K562 (cell line): Measurements from ENCODE around the gene SELENOO. TPM values are rescaled to one million over a fixed set of nuclear protein-coding genes. Genes with fewer than 3 reads are reported as not detected.
A peak's percentile ranks its signal among the peaks of the same experiment; 100 is the strongest.

Source experiments
- ATF7 ChIP-seq: fragments of 450-650 bp; IDR thresholded peaks from 2 replicates; pipeline ENCODE4 v1.7.1; 2014; ENCODE audit warnings: mild to moderate bottlenecking, moderate library complexity
- BCOR ChIP-seq: fragments of 450-650 bp; IDR thresholded peaks from 2 replicates; pipeline ENCODE4 v1.6.1; 2016
- CCNT2 ChIP-seq: IDR thresholded peaks from 2 replicates; pipeline ENCODE4 v1.6.1; 2011; ENCODE audit warnings: borderline replicate concordance, low read depth, mild to moderate bottlenecking, moderate library complexity, mixed read lengths, low read length; ENCODE audit not compliant: insufficient read length; ENCODE audit errors: extremely low read depth
- KLF13 ChIP-seq: fragments of 450-650 bp; IDR thresholded peaks from 2 replicates; pipeline ENCODE4 v1.6.1; 2016; ENCODE audit warnings: missing genetic modification characterization, low read depth, mild to moderate bottlenecking, missing compliant biosample characterization, moderate library complexity, borderline replicate concordance
- NFATC3 ChIP-seq: fragments of 450-650 bp; IDR thresholded peaks from 2 replicates; pipeline ENCODE4 v1.6.1; 2017; ENCODE audit warnings: mild to moderate bottlenecking
- NFE2 ChIP-seq: IDR thresholded peaks from 2 replicates; pipeline ENCODE4 v1.6.1; 2014; ENCODE audit warnings: antibody characterized with exemption, low read depth
- NFXL1 ChIP-seq: fragments of 450-650 bp; formaldehyde crosslinking; IDR thresholded peaks from 2 replicates; pipeline ENCODE4 v1.4.0; 2021; ENCODE audit warnings: mild to moderate bottlenecking
- PHB2 ChIP-seq: fragments of 450-650 bp; IDR thresholded peaks from 2 replicates; pipeline ENCODE4 v1.6.1; 2017; ENCODE audit warnings: low read depth
- PHF20 ChIP-seq: fragments of 450-650 bp; IDR thresholded peaks from 2 replicates; pipeline ENCODE4 v1.6.1; 2018; ENCODE audit not compliant: partially characterized antibody
- RBM22 ChIP-seq: fragments of 200-400 bp; formaldehyde crosslinking; IDR thresholded peaks from 2 replicates; pipeline ENCODE4 v1.6.1; 2018; ENCODE audit warnings: low read length, low read depth; ENCODE audit not compliant: poor library complexity, severe bottlenecking
- SIN3A ChIP-seq, 2 experiments: fragments of 150-350 bp in 1 of 2; IDR thresholded peaks; 2 replicates each; pipeline ENCODE4 v1.6.1; 2011 to 2016; ENCODE audit warnings: borderline replicate concordance in 2 of 2, low read depth in 2 of 2, low read length in 2 of 2, mild to moderate bottlenecking in 2 of 2, moderate library complexity in 2 of 2; ENCODE audit not compliant: control insufficient read depth in 1 of 2
- TAF9B ChIP-seq: fragments of 450-650 bp; IDR thresholded peaks from 2 replicates; pipeline ENCODE4 v1.6.1; 2018; ENCODE audit warnings: mild to moderate bottlenecking; ENCODE audit not compliant: partially characterized antibody
- TEAD2 ChIP-seq: fragments of 450-650 bp; IDR thresholded peaks from 2 replicates; pipeline ENCODE4 v1.6.1; 2016; ENCODE audit warnings: missing genetic modification characterization, control low read depth, missing compliant biosample characterization
- ZFP1 ChIP-seq: fragments of 450-650 bp; formaldehyde crosslinking; IDR thresholded peaks from 2 replicates; pipeline ENCODE4 v1.4.0; 2020; ENCODE audit warnings: mild to moderate bottlenecking, mixed read lengths
- ZNF175 ChIP-seq: fragments of 200-800 bp; sonication (Bioruptor generic); IDR thresholded peaks from 2 replicates; pipeline ENCODE4 v1.6.1; 2016; ENCODE audit warnings: low read depth, mild to moderate bottlenecking, missing genetic modification characterization, missing compliant biosample characterization
- polyA plus RNA-seq, 8 experiments: library from polyadenylated mRNA; depleted of rRNA in 4 of 8; stranded (reverse) in 5 of 8; unstranded in 3 of 8; fragments of >200 nt; fragmentation: Nextera tagmentation in 2 of 8; fragmentation: Illumina TruSeq in 1 of 8; extraction: Ambion mirVana in 2 of 8; extraction: Trizol in 1 of 8; gene quantifications; 2 replicates each; pipeline versions ENCODE4 v1.2.1 to v1.2.3, GENCODE V29; 2011 to 2014; ENCODE audit warnings: inconsistent platforms in 1 of 8, missing spikeins in 1 of 8
- total RNA-seq, 7 experiments: library from RNA; depleted of rRNA in 6 of 7; stranded (reverse); fragments of >200 nt in 6 of 7; fragmentation: Illumina TruSeq in 2 of 7; extraction: Trizol in 2 of 7; gene quantifications; 2 replicates each; pipeline versions ENCODE4 v1.2.1 to v1.2.3, GENCODE V29; 2011 to 2021; ENCODE audit warnings: low replicate concordance in 1 of 7
- TF ChIP-seq, protein P1 (sequence below): IDR thresholded peaks from 2 replicates; pipeline ENCODE4 v1.6.1; 2014; ENCODE audit warnings: antibody characterized with exemption
- TF ChIP-seq, protein P2 (sequence below): sonication (generic); formaldehyde crosslinking; IDR thresholded peaks from 2 replicates; pipeline ENCODE4 v1.8.0; 2022; ENCODE audit warnings: mild to moderate bottlenecking, missing genetic modification reagents, borderline replicate concordance
- TF ChIP-seq, protein P3 (sequence below), 2 experiments: fragments of 450-650 bp; conservative IDR thresholded peaks; 2 replicates each; pipeline ENCODE4 v1.6.1; 2017; ENCODE audit warnings: mild to moderate bottlenecking in 2 of 2, moderate library complexity in 2 of 2
- TF ChIP-seq, protein P4 (sequence below), 2 experiments: IDR thresholded peaks; 2 replicates each; pipeline ENCODE4 v1.6.1; 2011; ENCODE audit warnings: borderline replicate concordance in 1 of 2, control low read depth in 1 of 2, low read depth in 1 of 2, low read length in 1 of 2, mild to moderate bottlenecking in 1 of 2, mixed read lengths in 1 of 2, moderate library complexity in 1 of 2; ENCODE audit not compliant: insufficient read depth in 1 of 2, insufficient read length in 1 of 2, poor library complexity in 1 of 2, severe bottlenecking in 1 of 2; ENCODE audit errors: extremely low read depth in 1 of 2
- TF ChIP-seq, protein P5 (sequence below): fragments of 450-650 bp; IDR thresholded peaks from 2 replicates; pipeline ENCODE4 v1.6.1; 2017; ENCODE audit warnings: mild to moderate bottlenecking, moderate library complexity

The SELENOO gene
- total and polyA plus RNA-seq, 9 of the 15 experiments (the other 6 are each of a cell fraction or from before 2014, with no cell fraction given), result 0.37 to 24.9 (median 8.3) TPM

DNA sequence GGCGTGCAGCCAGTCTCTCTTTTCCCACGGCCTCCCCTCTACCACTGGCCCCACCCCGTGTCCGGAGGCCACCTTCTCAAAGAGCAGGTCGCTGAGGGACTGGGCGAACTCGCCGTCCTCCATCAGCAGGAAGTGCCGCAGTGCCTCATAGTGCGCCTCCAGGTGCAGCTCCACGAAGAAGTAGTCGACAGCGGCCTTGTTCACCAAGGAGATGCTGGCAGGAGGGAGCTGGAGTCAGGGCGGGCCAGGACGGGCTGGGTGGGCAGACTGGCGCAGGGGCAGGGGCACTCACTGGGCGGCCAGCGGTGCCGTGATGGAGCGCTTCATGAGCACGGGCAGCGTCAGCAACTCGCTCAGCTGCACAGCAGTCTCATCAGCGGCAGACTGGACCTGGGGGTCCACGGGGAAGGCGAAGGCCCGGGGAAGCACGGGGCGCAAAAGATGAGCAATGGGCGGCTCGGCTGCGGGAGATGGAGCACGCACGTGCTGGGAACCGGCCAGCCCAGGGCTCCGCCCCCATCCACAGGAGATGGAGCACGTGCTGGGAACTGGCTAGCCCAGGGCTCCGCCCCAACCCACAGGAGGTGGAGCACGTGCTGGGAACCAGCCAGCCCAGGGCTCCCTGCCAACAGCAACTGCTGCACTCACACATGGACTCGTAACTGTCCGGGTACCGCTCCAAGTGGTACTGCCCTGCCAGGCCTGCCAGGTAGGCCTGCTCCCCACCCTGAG, 18.4 kb downstream of the SELENOO start (continued):
- TF ChIP-seq, protein P1, sequence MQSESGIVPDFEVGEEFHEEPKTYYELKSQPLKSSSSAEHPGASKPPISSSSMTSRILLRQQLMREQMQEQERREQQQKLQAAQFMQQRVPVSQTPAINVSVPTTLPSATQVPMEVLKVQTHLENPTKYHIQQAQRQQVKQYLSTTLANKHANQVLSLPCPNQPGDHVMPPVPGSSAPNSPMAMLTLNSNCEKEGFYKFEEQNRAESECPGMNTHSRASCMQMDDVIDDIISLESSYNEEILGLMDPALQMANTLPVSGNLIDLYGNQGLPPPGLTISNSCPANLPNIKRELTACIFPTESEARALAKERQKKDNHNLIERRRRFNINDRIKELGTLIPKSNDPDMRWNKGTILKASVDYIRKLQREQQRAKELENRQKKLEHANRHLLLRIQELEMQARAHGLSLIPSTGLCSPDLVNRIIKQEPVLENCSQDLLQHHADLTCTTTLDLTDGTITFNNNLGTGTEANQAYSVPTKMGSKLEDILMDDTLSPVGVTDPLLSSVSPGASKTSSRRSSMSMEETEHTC, result no peak
- TF ChIP-seq NFATC3 (no peak), SIN3A (IDR thresholded peaks at IDR 0.05; ENCODE audit: borderline replicate concordance in 2 of 2, control insufficient read depth in 1 of 2, low read depth in 2 of 2, low read length in 2 of 2) (peak in 1 of 2 experiments; percentile 91; a peak in 1 of 4 replicates), TEAD2 (tag) (no peak), PHB2 (no peak), ZFP1 (no peak), RBM22 (peak; percentile 30), BCOR (no peak), PHF20 (no peak), NFXL1 (CRISPR knock-in tag) (no peak), ZNF175 (no peak), NFE2 (no peak), TAF9B (peak; percentile 31), KLF13 (tag) (no peak), ATF7 (0 out of 2 replicates have a peak, but pooled peaks have one; percentile 14), CCNT2 (peak; percentile 35)
- TF ChIP-seq, protein P2, sequence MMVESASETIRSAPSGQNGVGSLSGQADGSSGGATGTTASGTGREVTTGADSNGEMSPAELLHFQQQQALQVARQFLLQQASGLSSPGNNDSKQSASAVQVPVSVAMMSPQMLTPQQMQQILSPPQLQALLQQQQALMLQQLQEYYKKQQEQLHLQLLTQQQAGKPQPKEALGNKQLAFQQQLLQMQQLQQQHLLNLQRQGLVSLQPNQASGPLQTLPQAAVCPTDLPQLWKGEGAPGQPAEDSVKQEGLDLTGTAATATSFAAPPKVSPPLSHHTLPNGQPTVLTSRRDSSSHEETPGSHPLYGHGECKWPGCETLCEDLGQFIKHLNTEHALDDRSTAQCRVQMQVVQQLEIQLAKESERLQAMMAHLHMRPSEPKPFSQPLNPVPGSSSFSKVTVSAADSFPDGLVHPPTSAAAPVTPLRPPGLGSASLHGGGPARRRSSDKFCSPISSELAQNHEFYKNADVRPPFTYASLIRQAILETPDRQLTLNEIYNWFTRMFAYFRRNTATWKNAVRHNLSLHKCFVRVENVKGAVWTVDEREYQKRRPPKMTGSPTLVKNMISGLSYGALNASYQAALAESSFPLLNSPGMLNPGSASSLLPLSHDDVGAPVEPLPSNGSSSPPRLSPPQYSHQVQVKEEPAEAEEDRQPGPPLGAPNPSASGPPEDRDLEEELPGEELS (CRISPR knock-in tag), result no peak
- TF ChIP-seq, protein P3, sequence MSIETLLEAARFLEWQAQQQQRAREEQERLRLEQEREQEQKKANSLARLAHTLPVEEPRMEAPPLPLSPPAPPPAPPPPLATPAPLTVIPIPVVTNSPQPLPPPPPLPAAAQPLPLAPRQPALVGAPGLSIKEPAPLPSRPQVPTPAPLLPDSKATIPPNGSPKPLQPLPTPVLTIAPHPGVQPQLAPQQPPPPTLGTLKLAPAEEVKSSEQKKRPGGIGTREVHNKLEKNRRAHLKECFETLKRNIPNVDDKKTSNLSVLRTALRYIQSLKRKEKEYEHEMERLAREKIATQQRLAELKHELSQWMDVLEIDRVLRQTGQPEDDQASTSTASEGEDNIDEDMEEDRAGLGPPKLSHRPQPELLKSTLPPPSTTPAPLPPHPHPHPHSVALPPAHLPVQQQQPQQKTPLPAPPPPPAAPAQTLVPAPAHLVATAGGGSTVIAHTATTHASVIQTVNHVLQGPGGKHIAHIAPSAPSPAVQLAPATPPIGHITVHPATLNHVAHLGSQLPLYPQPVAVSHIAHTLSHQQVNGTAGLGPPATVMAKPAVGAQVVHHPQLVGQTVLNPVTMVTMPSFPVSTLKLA (conservative IDR thresholded peaks at IDR 0.05), result peak; percentile 88 to 90
- TF ChIP-seq, protein P4, sequence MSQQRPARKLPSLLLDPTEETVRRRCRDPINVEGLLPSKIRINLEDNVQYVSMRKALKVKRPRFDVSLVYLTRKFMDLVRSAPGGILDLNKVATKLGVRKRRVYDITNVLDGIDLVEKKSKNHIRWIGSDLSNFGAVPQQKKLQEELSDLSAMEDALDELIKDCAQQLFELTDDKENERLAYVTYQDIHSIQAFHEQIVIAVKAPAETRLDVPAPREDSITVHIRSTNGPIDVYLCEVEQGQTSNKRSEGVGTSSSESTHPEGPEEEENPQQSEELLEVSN (IDR thresholded peaks at IDR 0.05; ENCODE audit: borderline replicate concordance in 1 of 2, extremely low read depth in 1 of 2, insufficient read depth in 1 of 2, insufficient read length in 1 of 2, low read depth in 1 of 2, low read length in 1 of 2, poor library complexity in 1 of 2, severe bottlenecking in 1 of 2), result peak; percentile 47 to 69
- TF ChIP-seq, protein P5, sequence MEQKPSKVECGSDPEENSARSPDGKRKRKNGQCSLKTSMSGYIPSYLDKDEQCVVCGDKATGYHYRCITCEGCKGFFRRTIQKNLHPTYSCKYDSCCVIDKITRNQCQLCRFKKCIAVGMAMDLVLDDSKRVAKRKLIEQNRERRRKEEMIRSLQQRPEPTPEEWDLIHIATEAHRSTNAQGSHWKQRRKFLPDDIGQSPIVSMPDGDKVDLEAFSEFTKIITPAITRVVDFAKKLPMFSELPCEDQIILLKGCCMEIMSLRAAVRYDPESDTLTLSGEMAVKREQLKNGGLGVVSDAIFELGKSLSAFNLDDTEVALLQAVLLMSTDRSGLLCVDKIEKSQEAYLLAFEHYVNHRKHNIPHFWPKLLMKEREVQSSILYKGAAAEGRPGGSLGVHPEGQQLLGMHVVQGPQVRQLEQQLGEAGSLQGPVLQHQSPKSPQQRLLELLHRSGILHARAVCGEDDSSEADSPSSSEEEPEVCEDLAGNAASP, result no peak
